Gastrocnemius medialis (tissue), 4 donors: ENCODE data around the gene GNGT2.

Source experiments
- CTCF ChIP-seq, 5 experiments: fragments of 450-650 bp in 3 of 5; fragments of 200-600 bp in 2 of 5; sonication (generic) in 2 of 5; IDR thresholded peaks in 4 of 5; conservative IDR thresholded peaks in 1 of 5; 1 replicate in 4 of 5; 2 replicates in 1 of 5; pipeline ENCODE4 v1.5.1; 2016 to 2019; ENCODE audit warnings: antibody characterized with exemption in 5 of 5, mild to moderate bottlenecking in 3 of 5, moderate library complexity in 3 of 5
- POLR2A ChIP-seq, 2 donors: fragments of 450-650 bp; IDR thresholded peaks; one replicate each; pipeline ENCODE4 v1.6.1; 2017; ENCODE audit warnings: antibody characterized with exemption in 2 of 2, mild to moderate bottlenecking in 2 of 2, moderate library complexity in 2 of 2

GRCh38 chr17:49198211-49198610 lies 12.2 kb downstream of the GNGT2 start:
- TF ChIP-seq CTCF (IDR thresholded peaks at IDR 0.05 in 4 of 5, conservative IDR thresholded peaks at IDR 0.05 in 1 of 5), result no peak
- TF ChIP-seq POLR2A (IDR thresholded peaks at IDR 0.05), result no peak
